ENCODE results near the gene BPIFB6. TPM values are rescaled to one million over a fixed set of nuclear protein-coding genes. Genes with fewer than 3 reads are reported as not detected.

BPIFB6 gene
- total RNA-seq, 4 donors from 2014 or later = not detected

DNA sequence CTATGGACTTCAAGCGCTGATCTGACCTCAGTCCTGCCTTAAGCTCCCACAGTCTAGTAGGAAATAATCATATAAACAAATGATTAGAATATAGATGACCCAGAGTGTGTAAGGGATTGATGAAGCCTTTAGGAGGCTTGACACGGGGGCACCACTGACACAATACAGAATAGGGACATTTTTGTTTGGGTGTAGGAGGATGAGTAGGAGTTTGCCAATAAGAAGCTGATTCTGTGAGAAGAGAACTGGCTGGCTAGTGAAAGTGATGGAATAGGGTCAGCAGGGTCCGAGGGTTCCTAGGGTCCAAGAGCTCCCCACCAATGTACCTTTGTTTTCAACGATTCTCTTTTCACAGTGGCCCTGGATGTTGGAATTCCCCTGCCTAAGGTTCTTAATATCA lies 40.9 kb downstream of the BPIFB6 start:
- Histone ChIP-seq H3K27me3 (no peaks in the 10 kb centered on the region), H3K4me1 (no peaks in the 10 kb centered on the region), H3K27ac (no peak overlapping the region), H3K36me3 (no peaks in the 10 kb centered on the region), H3K4me3 (no peak overlapping the region), H3K9me3 (no peaks in the 10 kb centered on the region)
- no peak for DNase-seq
- intact Hi-C loops (cut with DNase I; ENCODE audit: low total_unique reads) (no loop called here), in situ Hi-C loops (cut with MboI; ENCODE audit: low pct_ligation_motif_present in 1 of 4, low pct_unique_long_range_greater_than_20kb in 1 of 4, low sequenced_read_pairs in 3 of 4) (no loop called here)
- TF ChIP-seq, protein P1, sequence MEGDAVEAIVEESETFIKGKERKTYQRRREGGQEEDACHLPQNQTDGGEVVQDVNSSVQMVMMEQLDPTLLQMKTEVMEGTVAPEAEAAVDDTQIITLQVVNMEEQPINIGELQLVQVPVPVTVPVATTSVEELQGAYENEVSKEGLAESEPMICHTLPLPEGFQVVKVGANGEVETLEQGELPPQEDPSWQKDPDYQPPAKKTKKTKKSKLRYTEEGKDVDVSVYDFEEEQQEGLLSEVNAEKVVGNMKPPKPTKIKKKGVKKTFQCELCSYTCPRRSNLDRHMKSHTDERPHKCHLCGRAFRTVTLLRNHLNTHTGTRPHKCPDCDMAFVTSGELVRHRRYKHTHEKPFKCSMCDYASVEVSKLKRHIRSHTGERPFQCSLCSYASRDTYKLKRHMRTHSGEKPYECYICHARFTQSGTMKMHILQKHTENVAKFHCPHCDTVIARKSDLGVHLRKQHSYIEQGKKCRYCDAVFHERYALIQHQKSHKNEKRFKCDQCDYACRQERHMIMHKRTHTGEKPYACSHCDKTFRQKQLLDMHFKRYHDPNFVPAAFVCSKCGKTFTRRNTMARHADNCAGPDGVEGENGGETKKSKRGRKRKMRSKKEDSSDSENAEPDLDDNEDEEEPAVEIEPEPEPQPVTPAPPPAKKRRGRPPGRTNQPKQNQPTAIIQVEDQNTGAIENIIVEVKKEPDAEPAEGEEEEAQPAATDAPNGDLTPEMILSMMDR (IDR thresholded peaks at IDR 0.05) = no peak
- TF ChIP-seq POLR2A (IDR thresholded peaks at IDR 0.05) = no peak
- no peak for TF ChIP-seq POLR2AphosphoS5 (IDR thresholded peaks at IDR 0.05)
- no peak for TF ChIP-seq EP300 (IDR thresholded peaks at IDR 0.05; ENCODE audit: low read depth)
- 80 to 89% methylated on average over 3 to 4 of the region's 4 CpGs for WGBS, 2 donors (ENCODE audit: low coverage in 1 of 2)

DNA sequence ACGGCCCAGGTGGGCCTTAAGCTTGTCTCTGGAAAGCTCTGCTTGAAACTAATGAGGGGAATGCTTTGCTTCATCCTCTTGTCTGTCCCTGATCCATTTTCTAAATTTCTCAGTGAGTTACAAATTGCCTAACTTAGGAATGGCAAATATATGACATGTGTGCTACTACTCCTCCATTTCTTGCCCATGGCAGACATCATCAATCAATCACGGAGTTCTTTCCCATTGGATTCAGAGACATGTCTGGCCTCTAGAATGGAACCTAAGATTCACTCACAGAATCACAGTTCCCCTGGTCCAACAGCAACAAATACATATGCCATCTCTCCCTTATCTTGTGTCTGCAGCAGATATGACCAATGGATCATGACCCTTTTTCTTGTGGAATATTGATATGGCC lies 41.4 kb downstream of the BPIFB6 start:
- H3K27ac ChIP-seq = no peak overlapping the region
- no peaks in the 10 kb centered on the region for H3K4me1 ChIP-seq
- 67 to 80% methylated on average over 1 to 2 of the region's 2 CpGs for WGBS, 2 donors (ENCODE audit: low coverage in 1 of 2)
- DNase-seq = no peak
- no peak overlapping the region for H3K4me3 ChIP-seq
- no peak for TF ChIP-seq POLR2A (IDR thresholded peaks at IDR 0.05)
- TF ChIP-seq POLR2AphosphoS5 (IDR thresholded peaks at IDR 0.05) = no peak
- no peak for TF ChIP-seq EP300 (IDR thresholded peaks at IDR 0.05; ENCODE audit: low read depth)
- TF ChIP-seq, protein P1 (IDR thresholded peaks at IDR 0.05) = no peak
- no peaks in the 10 kb centered on the region for H3K27me3 ChIP-seq
- intact Hi-C loops (cut with DNase I; ENCODE audit: low total_unique reads) (no loop called here), in situ Hi-C loops (cut with MboI; ENCODE audit: low pct_ligation_motif_present in 1 of 4, low pct_unique_long_range_greater_than_20kb in 1 of 4, low sequenced_read_pairs in 3 of 4) (no loop called here)
- no peaks in the 10 kb centered on the region for H3K36me3 ChIP-seq
- H3K9me3 ChIP-seq = no peaks in the 10 kb centered on the region

DNA sequence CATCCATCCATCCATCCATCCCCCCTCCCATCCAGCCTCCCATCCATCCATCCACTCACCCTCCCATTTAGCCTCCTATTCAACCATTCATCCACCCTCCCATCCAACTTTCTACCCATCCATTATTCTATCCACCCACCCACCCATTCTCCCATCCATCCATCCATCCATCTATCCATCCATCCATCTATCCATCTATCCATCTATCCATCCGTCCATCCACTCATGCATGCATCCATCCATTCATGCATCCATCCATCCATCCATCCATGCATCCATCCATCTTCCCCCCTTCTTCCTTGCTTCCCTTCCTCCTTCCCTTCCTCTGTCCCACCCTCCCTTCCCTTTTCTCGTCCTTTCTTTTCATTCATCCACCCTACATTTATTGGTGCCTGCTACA lies 43.2 kb downstream of the BPIFB6 start:
- in situ Hi-C loops (cut with MboI; ENCODE audit: low pct_ligation_motif_present in 1 of 4, low pct_unique_long_range_greater_than_20kb in 1 of 4, low sequenced_read_pairs in 3 of 4) (no loop called here), intact Hi-C loops (cut with DNase I; ENCODE audit: low total_unique reads) (no loop called here)
- 60 to 74% methylated on average over 2 of the region's 2 CpGs for WGBS, 2 donors (ENCODE audit: low coverage in 1 of 2)
- Histone ChIP-seq H3K4me1 (no peaks in the 10 kb centered on the region), H3K27me3 (no peaks in the 10 kb centered on the region), H3K4me3 (no peak overlapping the region), H3K9me3 (no peaks in the 10 kb centered on the region), H3K36me3 (no peaks in the 10 kb centered on the region), H3K27ac (no peak overlapping the region)
- DNase-seq = no peak
- TF ChIP-seq, protein P1 (IDR thresholded peaks at IDR 0.05) = no peak
- TF ChIP-seq POLR2A (IDR thresholded peaks at IDR 0.05) (no peak), EP300 (IDR thresholded peaks at IDR 0.05; ENCODE audit: low read depth) (no peak), POLR2AphosphoS5 (IDR thresholded peaks at IDR 0.05) (no peak)

DNA sequence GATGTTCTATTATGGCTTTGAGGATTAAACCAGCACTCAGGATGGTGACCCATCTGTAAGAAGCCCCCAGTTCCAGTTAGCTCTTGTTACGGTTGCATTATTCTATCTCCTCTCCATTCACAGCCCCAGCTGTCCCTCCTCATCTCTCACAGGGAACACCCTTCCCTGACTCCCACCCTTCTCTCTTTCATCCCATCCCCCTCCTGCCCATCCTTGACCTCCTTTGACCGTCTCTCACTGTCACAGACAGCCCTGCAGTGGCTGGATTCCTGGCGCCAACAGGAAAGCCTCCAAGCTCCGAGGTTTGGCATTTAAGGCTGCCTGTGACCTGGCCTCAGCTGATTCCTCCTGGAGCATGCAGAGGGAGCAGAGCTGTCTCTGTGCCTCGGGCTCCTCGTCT lies 43.8 kb downstream of the BPIFB6 start:
- WGBS, 2 donors (ENCODE audit: low coverage in 1 of 2) = 64 to 80% methylated on average over 1 to 6 of the region's 6 CpGs
- Histone ChIP-seq H3K4me1 (no peaks in the 10 kb centered on the region), H3K36me3 (no peaks in the 10 kb centered on the region), H3K27ac (no peak overlapping the region), H3K9me3 (no peaks in the 10 kb centered on the region), H3K4me3 (no peak overlapping the region), H3K27me3 (no peaks in the 10 kb centered on the region)
- in situ Hi-C loops (cut with MboI; ENCODE audit: low pct_ligation_motif_present in 1 of 4, low pct_unique_long_range_greater_than_20kb in 1 of 4, low sequenced_read_pairs in 3 of 4) = no loop called here
- intact Hi-C loops (cut with DNase I; ENCODE audit: low total_unique reads) = no loop called here
- no peak for DNase-seq
- TF ChIP-seq, protein P1 (IDR thresholded peaks at IDR 0.05) = no peak
- TF ChIP-seq EP300 (IDR thresholded peaks at IDR 0.05; ENCODE audit: low read depth) (no peak), POLR2A (IDR thresholded peaks at IDR 0.05) (no peak), POLR2AphosphoS5 (IDR thresholded peaks at IDR 0.05) (no peak)

Measured in transverse colon (tissue), 4 donors.